A673 (cell line): ENCODE results near the gene DEF6. TPM values are rescaled to one million over a fixed set of nuclear protein-coding genes. Genes with fewer than 3 reads are reported as not detected.

Experiments used
- BruUV-seq: library from RNA; stranded (reverse); fragments of 400-500 nt; replicated peaks from 2 replicates; lab custom pipeline; 2021; lab: Mats Ljungman, UMichigan
- CTCF ChIA-PET: fragments of 300-600 bp; sonication (Branson Sonifier 250); formaldehyde crosslinking; loops from one replicate; lab custom pipeline; 2022; ENCODE audit warnings: antibody characterized with exemption; lab: Charles Lee
- POLR2A ChIA-PET: fragments of 300-600 bp; sonication (Branson Sonifier 250); formaldehyde crosslinking; loops from one replicate; lab custom pipeline; 2022; ENCODE audit warnings: antibody characterized with exemption; ENCODE audit not compliant: low non-redundant PET; lab: Charles Lee
- DNase-seq: peaks from one replicate; pipeline ENCODE4 v3.0.0-alpha.2; 2015; ENCODE audit warnings: low spot score
- H3K27ac ChIP-seq: fragments of 200-600 bp; sonication (generic); 2 replicates; pipeline ENCODE4 v1.5.1; 2016; ENCODE audit warnings: mixed run types, low read depth, mild to moderate bottlenecking, mixed read lengths, antibody characterized with exemption, low read length; ENCODE audit not compliant: poor library complexity, severe bottlenecking
- H3K27me3 ChIP-seq: fragments of 200-600 bp; sonication (generic); replicated peaks from 2 replicates; pipeline ENCODE4 v1.6.1; 2017; ENCODE audit warnings: mixed run types, low read depth, mild to moderate bottlenecking, mixed read lengths, antibody characterized with exemption, low read length; ENCODE audit not compliant: insufficient read depth, poor library complexity
- H3K36me3 ChIP-seq: fragments of 200-600 bp; sonication (generic); 2 replicates; pipeline ENCODE4 v1.6.1; 2016; ENCODE audit warnings: mixed run types, mild to moderate bottlenecking, mixed read lengths, antibody characterized with exemption, low read length; ENCODE audit not compliant: insufficient read depth, poor library complexity, severe bottlenecking
- H3K4me1 ChIP-seq: fragments of 200-600 bp; sonication (generic); 2 replicates; pipeline ENCODE4 v1.6.1; 2017; ENCODE audit warnings: mixed run types, mild to moderate bottlenecking, mixed read lengths, antibody characterized with exemption, low read length; ENCODE audit not compliant: insufficient read depth, poor library complexity, severe bottlenecking
- H3K4me3 ChIP-seq: fragments of 200-600 bp; sonication (generic); 2 replicates; pipeline ENCODE4 v1.5.1; 2016; ENCODE audit warnings: low read depth, mixed run types, mild to moderate bottlenecking, mixed read lengths, low read length; ENCODE audit not compliant: poor library complexity, severe bottlenecking
- H3K9me3 ChIP-seq: fragments of 200-600 bp; sonication (generic); 2 replicates; pipeline ENCODE4 v1.6.1; 2016; ENCODE audit warnings: mixed run types, low read depth, mild to moderate bottlenecking, mixed read lengths, antibody characterized with exemption, low read length; ENCODE audit not compliant: poor library complexity, severe bottlenecking
- CTCF ChIP-seq: fragments of 300-800, 200-600 bp; sonication (generic); conservative IDR thresholded peaks from 2 replicates; pipeline ENCODE4 v1.5.1; 2017; ENCODE audit warnings: low read depth, mild to moderate bottlenecking, antibody characterized with exemption, low read length, moderate library complexity, mixed read lengths
- EZH2 ChIP-seq: fragments of 200-600 bp; sonication (generic); IDR thresholded peaks from 2 replicates; pipeline ENCODE4 v1.6.1; 2017; ENCODE audit warnings: borderline replicate concordance, low read depth, mild to moderate bottlenecking, mixed read lengths, antibody characterized with exemption, low read length; ENCODE audit not compliant: poor library complexity, severe bottlenecking
- intact Hi-C: fragments of 100-400 bp; cut with micrococcal nuclease; formaldehyde crosslinking; loops from one replicate; pipeline ENCODE4 v1.10.0; 2022; ENCODE audit not compliant: unreplicated experiment
- total RNA-seq: library from RNA; stranded (reverse); gene quantifications from 2 replicates; pipeline ENCODE4 v1.2.3, GENCODE V29; 2021

The DEF6 gene
- total RNA-seq, 1 experiment from 2014 or later, result 0.37 TPM

GRCh38 chr6:35310265-35310831 is 12.7 kb downstream of the DEF6 start:
- no TSS peak for BruUV-seq
- H3K36me3 ChIP-seq, result no peaks in the 10 kb centered on the region

GRCh38 chr6:35311390-35312075 is 13.9 kb downstream of the DEF6 start:
- intact Hi-C loops, result no loop called here
- Histone ChIP-seq H3K4me1 (no peaks in the 10 kb centered on the region), H3K27me3 (peaks cover 5% of the 10 kb centered on the region), H3K36me3 (no peaks in the 10 kb centered on the region), H3K4me3 (no peak overlapping the region), H3K27ac (no peak overlapping the region), H3K9me3 (no peaks in the 10 kb centered on the region)
- ChIA-PET POLR2A (no interaction called here), CTCF (no interaction called here)
- no peak for DNase-seq
- TF ChIP-seq EZH2 (no peak), CTCF (no peak)
- BruUV-seq, result no TSS peak

More at GRCh38 chr6:35310265-35310831, 12.7 kb downstream of the DEF6 start:
- Histone ChIP-seq H3K27me3 (no peaks in the 10 kb centered on the region), H3K4me1 (no peaks in the 10 kb centered on the region), H3K27ac (no peak overlapping the region), H3K9me3 (no peaks in the 10 kb centered on the region), H3K4me3 (no peak overlapping the region)
- TF ChIP-seq EZH2 (no peak), CTCF (no peak)
- intact Hi-C loops, result no loop called here
- ChIA-PET CTCF (no interaction called here), POLR2A (no interaction called here)
- DNase-seq, result no peak

GRCh38 chr6:35312076-35312800 is 14.6 kb downstream of the DEF6 start:
- no peaks in the 10 kb centered on the region for H3K4me1 ChIP-seq
- peaks cover 12% of the 10 kb centered on the region for H3K27me3 ChIP-seq
- ChIA-PET POLR2A (interaction anchor here (0.6 kb wide), 1 partner anchor 423 kb away, joined by 3 read pairs; no protein-coding TSS in a partner anchor), CTCF (no interaction called here)
- H3K4me3 ChIP-seq, result no peak overlapping the region
- no TSS peak for BruUV-seq
- intact Hi-C loops, result no loop called here
- no peak for DNase-seq
- H3K9me3 ChIP-seq, result no peaks in the 10 kb centered on the region
- no peaks in the 10 kb centered on the region for H3K36me3 ChIP-seq
- H3K27ac ChIP-seq, result no peak overlapping the region
- no peak for TF ChIP-seq CTCF
- no peak for TF ChIP-seq EZH2
